ENCODE measurements around the gene CTIF. TPM values are rescaled to one million over a fixed set of nuclear protein-coding genes. Genes with fewer than 3 reads are reported as not detected.

The CTIF gene
- polyA plus RNA-seq, 1 of the 3 experiments (the other 2 are of a cell fraction): 47.2 TPM

DNA sequence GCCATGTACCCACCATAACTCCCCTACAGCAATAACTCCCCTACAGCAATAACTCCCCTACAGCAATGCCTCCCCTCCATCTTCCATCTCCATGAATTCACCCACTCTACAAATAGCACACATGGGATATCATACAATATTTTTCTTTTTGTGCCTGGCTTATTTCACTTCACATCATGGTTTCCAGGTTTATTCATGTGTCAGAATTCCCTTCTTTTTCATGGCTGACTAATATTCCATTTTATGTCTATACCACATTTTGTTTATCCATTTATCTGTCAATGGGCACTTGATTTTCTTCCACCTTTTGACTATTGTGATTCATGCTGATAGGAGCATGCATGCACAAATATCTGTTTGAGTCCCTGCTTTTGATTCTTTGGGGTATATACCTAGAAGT lies 233.6 kb downstream of the CTIF start:
- Histone ChIP-seq H3K4me2 (no peak overlapping the region), H3K9me3 (no peaks in the 10 kb centered on the region), H3K79me2 (ENCODE audit: insufficient read depth) (0 out of 2 replicates have a peak, but pooled peaks cover 22% of the 10 kb centered on the region), H3K27me3 (ENCODE audit: insufficient read depth) (no peaks in the 10 kb centered on the region), H3F3A (replicated peaks; ENCODE audit: insufficient read depth) (no peaks in the 10 kb centered on the region), H3K9me2 (no peaks in the 10 kb centered on the region), H3K4me1 (ENCODE audit: control insufficient read depth in 1 of 2, insufficient read depth in 2 of 2, low read depth in 1 of 2, low read length in 1 of 2) (peaks cover 8 to 41% of the 10 kb centered on the region in 2 experiments; a peak in 1 of 4 replicates), H3K4me3 (ENCODE audit: low read depth in 2 of 2, low read length in 1 of 2) (no peak overlapping the region), H2AFZ (ENCODE audit: low read depth) (no peak overlapping the region), H3K27ac (ENCODE audit: low read depth in 2 of 2, low read length in 1 of 2) (no peak overlapping the region), H3K9ac (no peak overlapping the region), H4K20me1 (ENCODE audit: insufficient read depth) (peaks cover 12% of the 10 kb centered on the region; the same call in 1 of the 2 replicates), H3K36me3 (replicated peaks in 1 of 2; ENCODE audit: control insufficient read depth in 1 of 2, insufficient read depth in 2 of 2, low read length in 1 of 2) (peaks cover 10 to 32% of the 10 kb centered on the region in 2 experiments)
- CTCF ChIA-PET: interaction anchor here (2.0 kb wide), 1 partner anchor 19 kb away, joined by 4 read pairs; no protein-coding TSS in a partner anchor
- no peak for DNase-seq
- TF ChIP-seq NFIC (IDR thresholded peaks at IDR 0.05; ENCODE audit: borderline replicate concordance) (no peak), TEAD4 (IDR thresholded peaks at IDR 0.05; ENCODE audit: borderline replicate concordance, insufficient read depth) (no peak), RCOR1 (IDR thresholded peaks at IDR 0.05; ENCODE audit: low read length) (no peak), RXRA (IDR thresholded peaks at IDR 0.05; ENCODE audit: borderline replicate concordance, low read depth) (no peak), USF1 (IDR thresholded peaks at IDR 0.05; ENCODE audit: borderline replicate concordance, low read depth) (no peak), EZH2phosphoT487 (IDR thresholded peaks at IDR 0.05; ENCODE audit: borderline replicate concordance, low read depth) (no peak), TCF12 (IDR thresholded peaks at IDR 0.05) (no peak), RAD21 (IDR thresholded peaks at IDR 0.05; ENCODE audit: low read length) (no peak), RFX5 (IDR thresholded peaks at IDR 0.05; ENCODE audit: low read length) (no peak), JUND (IDR thresholded peaks at IDR 0.05) (no peak), MXI1 (IDR thresholded peaks at IDR 0.05; ENCODE audit: low read depth, low read length) (no peak), POLR2AphosphoS5 (IDR thresholded peaks at IDR 0.05; ENCODE audit: low read depth, low read length) (no peak), FOSL2 (IDR thresholded peaks at IDR 0.05; ENCODE audit: borderline replicate concordance, low read depth) (no peak), TAF1 (IDR thresholded peaks at IDR 0.05; ENCODE audit: borderline replicate concordance, low read depth, low read length) (no peak), GATA2 (CRISPR knock-in tag; IDR thresholded peaks at IDR 0.05) (no peak)
- TF ChIP-seq, protein P1, sequence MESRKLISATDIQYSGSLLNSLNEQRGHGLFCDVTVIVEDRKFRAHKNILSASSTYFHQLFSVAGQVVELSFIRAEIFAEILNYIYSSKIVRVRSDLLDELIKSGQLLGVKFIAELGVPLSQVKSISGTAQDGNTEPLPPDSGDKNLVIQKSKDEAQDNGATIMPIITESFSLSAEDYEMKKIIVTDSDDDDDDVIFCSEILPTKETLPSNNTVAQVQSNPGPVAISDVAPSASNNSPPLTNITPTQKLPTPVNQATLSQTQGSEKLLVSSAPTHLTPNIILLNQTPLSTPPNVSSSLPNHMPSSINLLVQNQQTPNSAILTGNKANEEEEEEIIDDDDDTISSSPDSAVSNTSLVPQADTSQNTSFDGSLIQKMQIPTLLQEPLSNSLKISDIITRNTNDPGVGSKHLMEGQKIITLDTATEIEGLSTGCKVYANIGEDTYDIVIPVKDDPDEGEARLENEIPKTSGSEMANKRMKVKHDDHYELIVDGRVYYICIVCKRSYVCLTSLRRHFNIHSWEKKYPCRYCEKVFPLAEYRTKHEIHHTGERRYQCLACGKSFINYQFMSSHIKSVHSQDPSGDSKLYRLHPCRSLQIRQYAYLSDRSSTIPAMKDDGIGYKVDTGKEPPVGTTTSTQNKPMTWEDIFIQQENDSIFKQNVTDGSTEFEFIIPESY (IDR thresholded peaks at IDR 0.05; ENCODE audit: borderline replicate concordance, low read depth): no peak
- TF ChIP-seq, protein P2, sequence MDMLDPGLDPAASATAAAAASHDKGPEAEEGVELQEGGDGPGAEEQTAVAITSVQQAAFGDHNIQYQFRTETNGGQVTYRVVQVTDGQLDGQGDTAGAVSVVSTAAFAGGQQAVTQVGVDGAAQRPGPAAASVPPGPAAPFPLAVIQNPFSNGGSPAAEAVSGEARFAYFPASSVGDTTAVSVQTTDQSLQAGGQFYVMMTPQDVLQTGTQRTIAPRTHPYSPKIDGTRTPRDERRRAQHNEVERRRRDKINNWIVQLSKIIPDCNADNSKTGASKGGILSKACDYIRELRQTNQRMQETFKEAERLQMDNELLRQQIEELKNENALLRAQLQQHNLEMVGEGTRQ (IDR thresholded peaks at IDR 0.05; ENCODE audit: borderline replicate concordance, low read depth, low read length): no peak
- TF ChIP-seq, protein P3, sequence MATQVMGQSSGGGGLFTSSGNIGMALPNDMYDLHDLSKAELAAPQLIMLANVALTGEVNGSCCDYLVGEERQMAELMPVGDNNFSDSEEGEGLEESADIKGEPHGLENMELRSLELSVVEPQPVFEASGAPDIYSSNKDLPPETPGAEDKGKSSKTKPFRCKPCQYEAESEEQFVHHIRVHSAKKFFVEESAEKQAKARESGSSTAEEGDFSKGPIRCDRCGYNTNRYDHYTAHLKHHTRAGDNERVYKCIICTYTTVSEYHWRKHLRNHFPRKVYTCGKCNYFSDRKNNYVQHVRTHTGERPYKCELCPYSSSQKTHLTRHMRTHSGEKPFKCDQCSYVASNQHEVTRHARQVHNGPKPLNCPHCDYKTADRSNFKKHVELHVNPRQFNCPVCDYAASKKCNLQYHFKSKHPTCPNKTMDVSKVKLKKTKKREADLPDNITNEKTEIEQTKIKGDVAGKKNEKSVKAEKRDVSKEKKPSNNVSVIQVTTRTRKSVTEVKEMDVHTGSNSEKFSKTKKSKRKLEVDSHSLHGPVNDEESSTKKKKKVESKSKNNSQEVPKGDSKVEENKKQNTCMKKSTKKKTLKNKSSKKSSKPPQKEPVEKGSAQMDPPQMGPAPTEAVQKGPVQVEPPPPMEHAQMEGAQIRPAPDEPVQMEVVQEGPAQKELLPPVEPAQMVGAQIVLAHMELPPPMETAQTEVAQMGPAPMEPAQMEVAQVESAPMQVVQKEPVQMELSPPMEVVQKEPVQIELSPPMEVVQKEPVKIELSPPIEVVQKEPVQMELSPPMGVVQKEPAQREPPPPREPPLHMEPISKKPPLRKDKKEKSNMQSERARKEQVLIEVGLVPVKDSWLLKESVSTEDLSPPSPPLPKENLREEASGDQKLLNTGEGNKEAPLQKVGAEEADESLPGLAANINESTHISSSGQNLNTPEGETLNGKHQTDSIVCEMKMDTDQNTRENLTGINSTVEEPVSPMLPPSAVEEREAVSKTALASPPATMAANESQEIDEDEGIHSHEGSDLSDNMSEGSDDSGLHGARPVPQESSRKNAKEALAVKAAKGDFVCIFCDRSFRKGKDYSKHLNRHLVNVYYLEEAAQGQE (IDR thresholded peaks at IDR 0.05; ENCODE audit: low read depth, low read length): no peak
- POLR2A ChIA-PET: no interaction called here

All from SK-N-SH (cell line).